ENCODE data around the gene KCND3.
"Not testable (repeated sequence)": the region's sequence is repeated elsewhere in the genome, so short reads cannot be mapped to it uniquely, and the experiment has no call there.

The KCND3 gene

GRCh38 chr1:111762332-111762731, 227.1 kb downstream of the KCND3 start:
- no peak for FAIRE-seq

- FAIRE-seq, result no peak
These were observed 227.8 kb downstream of the KCND3 start for GRCh38 chr1:111761717-111762116.

- no peak for FAIRE-seq
These were observed 231.1 kb downstream of the KCND3 start for GRCh38 chr1:111758373-111758772.

- no peak for FAIRE-seq
These were observed 233.3 kb downstream of the KCND3 start for GRCh38 chr1:111756124-111756513.

GRCh38 chr1:111755331-111756123, 233.9 kb downstream of the KCND3 start, which contains the start of gene DDX20:
Gene DDX20 (plus strand): TSS chr1:111755901. CDS start chr1:111755925, 24 bp downstream.
- FAIRE-seq, result no peak

GRCh38 chr1:111754984-111755330, 234.5 kb downstream of the KCND3 start:
- no peak for FAIRE-seq

- FAIRE-seq, result no peak
These were observed 237.4 kb downstream of the KCND3 start for GRCh38 chr1:111751906-111752575.

GRCh38 chr1:111750856-111751255, 238.6 kb downstream of the KCND3 start:
- no peak for FAIRE-seq

- FAIRE-seq, result no peak
These were observed 239.8 kb downstream of the KCND3 start for GRCh38 chr1:111749628-111750027.

- FAIRE-seq, result no peak
These were observed 241.5 kb downstream of the KCND3 start for GRCh38 chr1:111747947-111748346.

- FAIRE-seq, result no peak
These were observed 242.2 kb downstream of the KCND3 start for GRCh38 chr1:111747282-111747734.

- FAIRE-seq, result no peak
These were observed 242.9 kb downstream of the KCND3 start for GRCh38 chr1:111746614-111746999.

- no peak for FAIRE-seq
These were observed 243.5 kb downstream of the KCND3 start for GRCh38 chr1:111745675-111746613.

GRCh38 chr1:111743679-111744101, 245.8 kb downstream of the KCND3 start:
- no peak for FAIRE-seq

GRCh38 chr1:111742938-111743549, 246.4 kb downstream of the KCND3 start:
- FAIRE-seq, result no peak

GRCh38 chr1:111742292-111742691, 247.2 kb downstream of the KCND3 start:
- FAIRE-seq, result not testable (repeated sequence)

- FAIRE-seq, result no peak
These were observed 249.3 kb downstream of the KCND3 start for GRCh38 chr1:111739925-111740765.

GRCh38 chr1:111739194-111739924, 250.1 kb downstream of the KCND3 start, which contains the start of gene INKA2:
Gene INKA2 (minus strand): TSS chr1:111739395. CDS start chr1:111739242, 153 bp downstream.
- FAIRE-seq, result no peak

- FAIRE-seq, result no peak
These were observed 250.9 kb downstream of the KCND3 start for GRCh38 chr1:111738436-111739193.

GRCh38 chr1:111738133-111738435, 251.4 kb downstream of the KCND3 start:
- no peak for FAIRE-seq

All from islet of Langerhans (tissue), 1 donor.